MM.1S (cell line): ENCODE results near the gene AGPS.

Experiments used
- DNase-seq: peaks from one replicate; pipeline ENCODE4 v3.0.0-alpha.2; 2015
- H2AFZ ChIP-seq: fragments of 300-600 bp; sonication (generic); 2 replicates; pipeline ENCODE4 v1.6.0; 2016; ENCODE audit warnings: antibody characterized with exemption, low read length
- H3F3A ChIP-seq: fragments of 300-600 bp; sonication (generic); 2 replicates; pipeline ENCODE4 v1.6.1; 2016; ENCODE audit warnings: mild to moderate bottlenecking, antibody characterized with exemption, low read length, moderate library complexity, mixed read lengths; ENCODE audit not compliant: insufficient read depth
- H3K27ac ChIP-seq: fragments of 300-600 bp; sonication (generic); 2 replicates; pipeline ENCODE4 v1.5.1; 2016; ENCODE audit warnings: mild to moderate bottlenecking, low read length
- H3K27me3 ChIP-seq: fragments of 300-600 bp; sonication (generic); replicated peaks from 2 replicates; pipeline ENCODE4 v1.6.0; 2016; ENCODE audit warnings: low read length; ENCODE audit not compliant: insufficient read depth
- H3K36me3 ChIP-seq: fragments of 300-600 bp; sonication (generic); replicated peaks from 2 replicates; pipeline ENCODE4 v1.6.1; 2016; ENCODE audit warnings: mild to moderate bottlenecking, low read length, mixed read lengths; ENCODE audit not compliant: insufficient read depth
- H3K4me1 ChIP-seq: fragments of 300-600 bp; sonication (generic); 2 replicates; pipeline ENCODE4 v1.6.1; 2016; ENCODE audit warnings: low read length, mixed read lengths
- H3K4me2 ChIP-seq: fragments of 300-600 bp; sonication (generic); 2 replicates; pipeline ENCODE4 v1.6.0; 2016; ENCODE audit warnings: low read depth, low read length
- H3K4me3 ChIP-seq: fragments of 300-600 bp; sonication (generic); 2 replicates; pipeline ENCODE4 v1.5.1; 2016; ENCODE audit warnings: low read length, mixed read lengths
- H3K79me2 ChIP-seq: fragments of 300-600 bp; sonication (generic); 2 replicates; pipeline ENCODE4 v1.6.1; 2016; ENCODE audit warnings: mixed run types, low read length, mixed read lengths
- H3K9ac ChIP-seq: fragments of 300-600 bp; sonication (generic); 2 replicates; pipeline ENCODE4 v1.6.1; 2016; ENCODE audit warnings: low read length, mixed read lengths
- H3K9me2 ChIP-seq: fragments of 300-600 bp; sonication (generic); replicated peaks from 2 replicates; pipeline ENCODE4 v1.6.1; 2016; ENCODE audit warnings: mild to moderate bottlenecking, low read length, mixed read lengths; ENCODE audit not compliant: insufficient read depth
- H3K9me3 ChIP-seq: fragments of 300-600 bp; sonication (generic); replicated peaks from 2 replicates; pipeline ENCODE4 v1.6.1; 2016; ENCODE audit warnings: mild to moderate bottlenecking, low read length, mixed read lengths; ENCODE audit not compliant: insufficient read depth
- H4K20me1 ChIP-seq: fragments of 300-600 bp; sonication (generic); 2 replicates; pipeline ENCODE4 v1.6.1; 2016; ENCODE audit warnings: mild to moderate bottlenecking, low read length, moderate library complexity, mixed read lengths; ENCODE audit not compliant: insufficient read depth
- CTCF ChIP-seq: fragments of 300-600 bp; sonication (generic); IDR thresholded peaks from 2 replicates; pipeline ENCODE4 v1.5.1; 2016; ENCODE audit warnings: antibody characterized with exemption, low read length, mixed read lengths
- EZH2 ChIP-seq: fragments of 300-600 bp; sonication (generic); optimal IDR thresholded peaks from 2 replicates; pipeline ENCODE3; 2017; ENCODE audit warnings: low read depth, mild to moderate bottlenecking, antibody characterized with exemption, low read length, mixed read lengths
- EZH2phosphoT487 ChIP-seq: fragments of 300-600 bp; sonication (generic); IDR thresholded peaks from 2 replicates; pipeline ENCODE4 v1.6.1; 2018; ENCODE audit warnings: antibody characterized with exemption, low read length

Gene AGPS

DNA sequence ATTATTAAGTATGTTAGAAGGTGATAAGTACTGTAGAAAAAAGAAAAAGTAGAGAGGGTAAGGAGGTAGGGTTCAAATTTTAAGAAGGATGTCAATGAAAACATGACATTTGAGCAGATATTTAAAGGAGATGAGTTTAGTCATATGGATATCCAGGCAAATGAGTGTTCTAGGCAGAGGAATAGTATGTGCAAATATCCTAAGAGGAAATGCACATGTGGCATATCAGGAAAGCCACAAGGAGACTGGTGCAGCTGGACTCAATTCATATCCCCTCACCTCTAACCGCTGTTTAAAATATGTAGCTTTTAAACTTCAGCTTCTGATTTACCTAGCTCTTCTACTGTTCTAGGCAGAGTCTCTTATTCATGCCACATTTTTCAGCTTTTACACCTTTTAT is 9.5 kb downstream of the AGPS start:
- no peaks in the 10 kb centered on the region for H3K36me3 ChIP-seq
- peaks cover 96% of the 10 kb centered on the region for H3K79me2 ChIP-seq

GRCh38 chr2:177403838-177404237 is 11.3 kb downstream of the AGPS start:
- H3K27ac ChIP-seq, result no peak overlapping the region
- DNase-seq, result no peak
- H3K36me3 ChIP-seq, result no peaks in the 10 kb centered on the region
- no peaks in the 10 kb centered on the region for H3K9me2 ChIP-seq
- no peak overlapping the region for H3K4me3 ChIP-seq
- no peaks in the 10 kb centered on the region for H3K9me3 ChIP-seq
- TF ChIP-seq EZH2phosphoT487 (no peak), CTCF (no peak), EZH2 (no peak)
- no peak overlapping the region for H3K4me2 ChIP-seq
- H3K27me3 ChIP-seq, result no peaks in the 10 kb centered on the region
- H3K9ac ChIP-seq, result no peak overlapping the region
- peaks cover 95% of the 10 kb centered on the region for H3K79me2 ChIP-seq
- no peaks in the 10 kb centered on the region for H3K4me1 ChIP-seq
- H4K20me1 ChIP-seq, result 0 out of 2 replicates have a peak, but pooled peaks cover 5% of the 10 kb centered on the region
- no peaks in the 10 kb centered on the region for H3F3A ChIP-seq
- H2AFZ ChIP-seq, result no peak overlapping the region

More for the DNA sequence above, 9.5 kb downstream of the AGPS start:
- Histone ChIP-seq H3K9ac (no peak overlapping the region), H4K20me1 (0 out of 2 replicates have a peak, but pooled peaks cover 5% of the 10 kb centered on the region), H3F3A (no peaks in the 10 kb centered on the region), H3K4me1 (no peaks in the 10 kb centered on the region), H3K9me3 (no peaks in the 10 kb centered on the region), H3K4me2 (no peak overlapping the region), H3K27me3 (no peaks in the 10 kb centered on the region), H3K27ac (no peak overlapping the region), H2AFZ (no peak overlapping the region), H3K9me2 (no peaks in the 10 kb centered on the region), H3K4me3 (no peak overlapping the region)
- TF ChIP-seq EZH2phosphoT487 (no peak), EZH2 (no peak), CTCF (no peak)
- no peak for DNase-seq

DNA sequence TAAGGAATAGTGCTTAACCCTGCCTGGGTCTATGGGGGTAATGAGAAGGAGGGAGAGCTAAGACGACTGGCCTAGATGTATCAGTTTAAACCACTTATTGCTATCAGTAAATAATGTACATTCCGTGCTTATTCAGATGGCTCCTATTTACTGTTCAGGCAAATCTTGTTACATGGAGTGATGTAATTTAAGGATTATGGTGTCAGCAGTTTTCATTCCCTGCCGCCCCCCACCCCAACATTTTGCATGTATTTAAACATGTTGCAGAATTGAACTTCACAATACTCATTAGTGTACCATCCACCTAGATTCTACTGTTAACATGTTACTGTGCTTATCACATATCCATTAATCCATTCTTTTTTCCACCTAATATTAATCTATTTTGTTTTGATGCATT is 11.7 kb downstream of the AGPS start:
- Histone ChIP-seq H3K9me3 (no peaks in the 10 kb centered on the region), H3K27ac (no peak overlapping the region), H3F3A (no peaks in the 10 kb centered on the region), H2AFZ (no peak overlapping the region), H3K9ac (no peak overlapping the region), H3K36me3 (no peaks in the 10 kb centered on the region), H4K20me1 (0 out of 2 replicates have a peak, but pooled peaks cover 5% of the 10 kb centered on the region), H3K79me2 (peaks cover 95% of the 10 kb centered on the region), H3K4me2 (no peak overlapping the region), H3K4me1 (no peaks in the 10 kb centered on the region), H3K9me2 (no peaks in the 10 kb centered on the region), H3K4me3 (no peak overlapping the region), H3K27me3 (no peaks in the 10 kb centered on the region)
- DNase-seq, result no peak
- no peak for TF ChIP-seq EZH2phosphoT487
- TF ChIP-seq CTCF, result no peak
- no peak for TF ChIP-seq EZH2
